Measurements from ENCODE around the gene PSG5.
"Not testable (repeated sequence)": the region's sequence is repeated elsewhere in the genome, so short reads cannot be mapped to it uniquely, and the experiment has no call there.

PSG5 gene

DNA sequence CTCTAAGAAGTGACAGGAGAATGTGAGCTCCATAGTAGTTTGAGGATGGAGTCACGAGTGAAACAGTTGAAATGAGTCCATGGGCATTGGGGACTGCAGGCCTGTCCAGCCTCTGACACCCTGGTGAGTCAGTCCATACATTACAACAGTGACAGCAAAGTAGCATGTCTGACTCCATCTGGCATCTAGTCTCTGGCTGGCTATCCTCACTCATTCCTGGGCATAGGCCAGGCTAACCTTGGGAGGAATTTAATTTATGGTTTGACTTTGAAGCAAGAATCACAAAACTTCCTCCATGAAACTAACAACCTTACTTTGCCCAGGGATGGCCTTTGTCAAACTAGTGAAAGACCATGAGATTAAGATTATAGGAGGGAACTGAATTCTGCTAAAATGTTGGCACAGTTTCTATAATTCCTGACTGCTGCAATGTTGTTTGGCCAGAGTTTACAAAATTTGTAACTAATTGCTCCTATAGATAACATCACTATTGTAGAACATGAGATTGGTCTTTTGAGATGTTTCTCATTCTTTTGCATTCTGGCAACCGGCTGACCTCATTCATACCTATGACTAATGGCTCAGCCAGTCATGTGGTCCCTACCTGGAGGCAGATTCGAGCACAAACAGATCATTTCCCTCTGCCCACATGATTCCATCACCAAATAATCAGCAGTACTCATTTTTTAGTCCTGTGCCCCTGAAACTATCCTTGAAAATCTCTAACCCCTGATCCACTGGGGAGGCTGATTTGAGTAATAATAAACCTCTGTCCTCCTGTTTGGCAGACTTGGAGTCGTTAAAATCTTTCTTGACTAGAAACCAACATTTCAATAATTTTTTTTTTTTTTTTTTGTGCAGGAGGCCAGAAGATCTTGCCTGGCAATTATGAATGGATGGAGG is 4.2 kb downstream of the PSG5 start:
- not testable (repeated sequence) for DNase-seq (ENCODE audit: low spot score)

DNA sequence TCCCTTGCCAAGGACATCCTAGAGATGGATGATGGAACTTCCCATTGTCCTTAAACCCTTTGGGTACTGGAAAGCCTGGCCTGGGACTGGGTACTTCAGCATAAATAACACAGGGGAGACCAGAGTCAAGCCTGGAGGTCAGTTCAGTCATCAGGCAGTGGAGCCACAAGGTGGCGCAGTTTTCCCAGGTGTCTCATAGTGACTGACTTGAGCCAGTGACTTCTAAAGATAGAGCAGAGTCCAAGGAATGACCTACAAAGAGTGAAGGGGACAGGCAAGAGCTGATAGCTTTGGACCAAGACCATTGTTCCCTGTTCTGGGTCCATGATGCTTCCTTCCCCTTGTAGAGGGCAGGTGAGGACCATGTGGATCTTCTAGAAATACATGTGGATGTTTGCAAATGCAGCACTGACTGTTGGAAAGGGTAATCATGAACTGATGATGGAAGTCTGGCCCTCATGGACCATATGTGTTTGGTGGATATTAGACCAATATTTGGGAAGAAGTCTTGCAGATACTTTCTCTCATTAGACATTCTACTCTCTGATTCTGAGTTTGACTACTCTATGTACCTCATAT is 6.7 kb downstream of the PSG5 start:
- not testable (repeated sequence) for DNase-seq (ENCODE audit: low spot score)

DNA sequence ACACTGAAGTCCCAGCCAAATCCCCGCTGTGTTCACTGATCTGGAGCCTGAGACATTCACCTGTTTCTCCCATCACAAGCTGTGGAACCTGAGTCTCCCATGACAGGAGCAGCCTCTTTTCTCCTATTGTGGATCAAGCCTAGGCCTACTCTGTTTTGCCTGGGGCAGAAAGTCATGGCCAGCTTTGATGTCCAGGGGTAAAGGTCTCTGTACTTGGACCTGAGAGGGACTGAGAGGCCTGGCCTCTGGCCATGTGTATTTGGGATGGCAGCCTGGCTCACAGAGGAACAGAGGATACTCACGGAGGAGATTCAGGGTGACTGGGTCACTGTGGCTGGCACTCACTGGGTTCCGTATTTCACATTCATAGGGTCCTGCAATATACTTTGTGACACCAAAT is 7.8 kb downstream of the PSG5 start:
- not testable (repeated sequence) for DNase-seq (ENCODE audit: low spot score)

DNA sequence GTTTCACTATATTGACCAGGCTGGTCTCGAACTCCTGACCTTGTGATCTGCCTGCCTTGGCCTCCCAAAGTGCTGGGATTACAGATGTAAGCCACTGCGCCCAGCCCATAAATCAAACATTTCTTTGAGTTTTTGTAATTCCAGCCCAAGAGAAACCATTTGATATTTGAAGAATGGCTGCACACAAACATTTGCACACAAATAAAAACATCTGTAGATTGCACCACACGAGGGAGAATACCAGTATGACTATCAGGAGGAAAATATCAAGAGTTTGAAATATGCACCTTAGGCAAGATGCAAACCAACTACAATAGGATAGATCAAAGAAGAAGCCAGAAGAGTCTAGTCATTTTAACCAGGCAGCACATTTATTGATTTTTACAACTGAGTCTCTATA is 20.4 kb downstream of the PSG5 start:
- not testable (repeated sequence) for DNase-seq (ENCODE audit: low spot score)

DNA sequence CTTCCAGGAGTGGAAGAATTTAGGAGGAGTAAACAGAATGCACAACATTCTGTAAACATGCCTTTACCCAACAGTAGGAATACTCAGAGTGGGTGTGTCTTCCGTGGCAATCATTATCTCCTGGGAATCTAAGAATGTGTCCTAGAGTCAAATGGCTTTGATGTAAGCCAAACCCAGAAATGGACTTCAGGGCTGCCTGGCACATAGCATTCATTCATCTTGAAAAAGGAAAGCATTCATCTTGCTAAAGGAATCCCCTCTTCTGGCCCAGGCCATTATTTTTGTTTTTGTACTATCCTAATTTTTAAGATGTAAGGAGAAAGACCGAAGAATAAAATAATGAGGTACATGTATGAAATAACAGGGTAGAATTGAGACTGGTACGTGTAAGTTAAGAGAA is 23.2 kb downstream of the PSG5 start:
- not testable (repeated sequence) for DNase-seq (ENCODE audit: low spot score)

DNA sequence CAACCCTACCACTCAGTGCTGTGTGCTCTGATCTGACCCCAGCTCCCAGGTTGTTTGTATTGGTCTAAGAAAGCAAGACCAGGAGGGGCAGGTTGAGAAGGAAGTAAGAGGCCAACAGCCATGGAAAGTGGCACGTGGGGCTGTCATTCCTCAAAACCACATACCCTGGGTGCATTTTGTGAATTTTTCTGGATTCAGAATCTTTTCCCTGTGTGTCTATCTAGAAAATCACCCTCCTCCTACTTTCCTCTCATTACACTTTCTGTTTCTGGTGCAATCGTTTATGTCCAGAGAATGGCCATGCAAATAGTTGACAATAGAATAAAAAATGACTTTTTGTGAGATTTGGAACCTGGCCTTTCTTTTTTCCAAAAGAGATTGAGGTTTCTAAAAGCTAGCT is 24.1 kb downstream of the PSG5 start:
- not testable (repeated sequence) for DNase-seq (ENCODE audit: low spot score)

DNA sequence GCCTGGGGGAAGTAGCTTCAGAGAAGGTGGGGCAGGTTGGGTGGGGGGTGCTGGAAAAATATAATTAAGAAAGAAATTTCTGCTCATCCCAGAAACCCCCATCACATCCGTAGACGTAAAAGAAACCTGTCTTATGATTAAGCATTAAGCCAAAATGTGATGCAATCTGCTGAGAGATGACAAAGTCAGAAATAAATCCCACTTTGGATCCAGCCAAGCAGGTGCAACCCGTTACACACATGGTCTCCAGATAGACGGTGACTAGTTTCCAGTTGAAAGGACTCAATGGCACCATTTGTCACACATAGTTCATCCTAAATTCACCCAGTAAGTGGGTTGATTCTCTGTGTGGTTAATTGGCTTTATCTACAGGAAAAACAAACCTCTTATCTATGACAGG is 34.1 kb downstream of the PSG5 start:
- DNase-seq (ENCODE audit: low spot score), result no peak

DNA sequence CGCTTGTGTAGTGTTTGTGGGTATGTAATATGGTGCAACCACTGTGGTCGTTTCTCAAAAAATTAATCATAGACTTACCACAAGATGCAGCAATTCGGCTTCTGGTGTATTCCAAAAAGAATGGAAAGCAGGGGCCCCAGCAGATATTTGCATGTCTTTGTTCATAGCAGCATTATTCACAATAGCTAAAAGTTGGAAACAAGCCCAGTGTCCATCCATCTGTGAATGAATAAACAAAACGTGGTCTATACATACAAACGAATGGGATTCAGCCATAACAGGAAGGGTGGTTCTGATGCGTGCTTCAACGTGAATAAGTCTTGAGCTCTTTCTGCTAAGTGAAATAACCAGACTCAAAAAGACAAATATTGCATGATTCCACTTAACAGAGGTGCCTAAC is 36.5 kb downstream of the PSG5 start:
- not testable (repeated sequence) for DNase-seq (ENCODE audit: low spot score)

DNA sequence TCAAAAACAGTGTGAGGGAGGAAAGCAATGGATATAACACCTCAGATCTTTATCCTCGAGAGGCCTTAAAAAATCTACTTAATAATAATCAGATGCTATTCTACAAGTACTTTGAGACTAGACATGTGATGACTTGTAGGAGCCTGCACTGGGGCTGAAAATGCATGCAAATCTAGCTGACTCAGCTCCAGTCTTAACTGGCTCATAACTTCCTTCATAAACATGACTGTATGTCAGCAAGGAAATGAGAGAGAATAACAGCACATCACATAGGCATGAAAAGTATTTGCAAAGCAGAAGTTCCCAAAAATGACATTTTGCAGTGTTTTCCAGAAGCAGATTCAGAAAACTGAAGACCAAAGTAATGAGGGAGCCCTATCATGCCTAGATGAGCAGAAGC is 38.1 kb downstream of the PSG5 start:
- no peak for DNase-seq (ENCODE audit: low spot score)

DNA sequence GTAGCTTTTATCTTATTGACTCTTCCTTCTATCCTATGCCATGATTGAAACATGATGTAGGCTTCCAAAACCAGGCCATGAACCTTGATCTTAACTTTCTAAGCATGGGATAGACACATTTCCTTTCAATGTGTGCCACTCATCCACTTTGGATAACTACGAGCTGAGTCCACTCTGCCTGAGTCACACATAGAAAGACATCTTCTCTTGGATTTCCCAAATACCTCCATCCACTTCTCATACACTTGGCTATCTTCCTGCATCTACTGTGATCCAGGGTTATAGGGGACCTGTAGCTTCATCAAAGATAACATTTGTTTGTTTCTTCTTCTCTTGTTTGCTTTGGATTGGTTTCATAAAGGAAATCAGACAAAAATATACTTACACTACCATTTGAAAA is 44.6 kb downstream of the PSG5 start:
- DNase-seq (ENCODE audit: low spot score), result not testable (repeated sequence)

DNA sequence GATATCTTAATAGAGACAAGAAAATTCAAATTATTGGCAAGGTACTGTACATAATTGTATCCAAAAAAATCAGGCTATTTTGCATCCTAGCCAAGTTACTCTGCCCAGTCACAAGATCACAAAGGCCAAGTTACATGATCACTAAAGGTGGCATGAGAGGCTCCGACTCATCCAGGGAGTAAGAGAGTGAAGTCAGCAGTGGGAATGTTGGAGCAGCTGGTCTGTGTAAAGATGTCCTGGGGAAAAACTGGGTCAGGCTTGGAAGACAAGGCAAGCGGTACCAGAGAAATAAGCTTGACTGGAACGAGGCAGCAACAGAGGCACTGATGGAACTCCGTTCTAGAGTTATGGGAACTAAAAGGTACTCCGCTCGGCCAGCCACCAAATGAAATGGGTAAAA is 53.6 kb downstream of the PSG5 start:
- DNase-seq (ENCODE audit: low spot score), result no peak

DNA sequence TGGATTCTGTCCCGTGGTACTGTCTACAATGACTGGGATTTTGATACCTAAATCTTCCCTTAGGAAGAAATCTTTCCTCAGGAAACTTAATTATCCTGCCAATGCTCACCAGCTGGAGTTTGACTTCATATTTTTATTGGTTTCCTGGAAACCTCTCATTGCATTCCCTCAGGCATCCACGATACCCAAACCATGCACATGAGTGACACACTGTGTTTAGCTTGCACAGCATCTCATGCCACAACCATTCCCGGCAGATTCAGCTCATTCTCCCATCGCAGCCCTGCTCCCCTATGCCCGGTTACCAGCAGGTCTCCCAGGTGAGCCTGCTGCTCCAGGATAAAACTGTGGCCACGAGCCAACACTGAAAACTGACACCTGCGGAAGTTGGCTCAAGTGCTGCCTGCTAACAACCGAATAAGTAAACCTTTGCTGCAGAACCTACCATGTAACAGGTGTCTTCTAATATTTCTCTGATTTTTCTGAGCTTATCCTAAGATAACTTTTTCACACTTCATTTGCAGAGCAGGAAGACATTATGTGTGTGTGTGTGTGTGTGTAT is 55.0 kb downstream of the PSG5 start:
- DNase-seq (ENCODE audit: low spot score), result not testable (repeated sequence)

DNA sequence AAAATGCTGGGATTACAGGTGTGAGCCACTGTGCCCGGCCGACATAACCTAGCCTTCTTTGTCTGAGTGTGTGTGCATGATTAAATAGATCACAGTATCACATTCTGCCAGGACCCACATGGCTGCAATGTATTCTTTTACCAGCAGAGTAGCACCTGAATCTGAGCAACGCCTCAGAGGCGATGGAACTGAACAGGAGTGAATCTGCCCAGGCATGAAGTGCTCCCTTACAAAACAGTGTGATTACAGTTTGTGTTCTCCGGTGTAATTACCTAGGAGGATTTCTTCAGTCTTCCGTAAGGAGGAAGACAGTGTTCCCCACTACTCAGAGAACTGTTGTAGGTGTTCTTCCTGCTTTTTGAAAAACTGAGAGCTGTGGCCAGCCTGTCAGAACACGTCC is 57.1 kb downstream of the PSG5 start:
- DNase-seq (ENCODE audit: low spot score), result not testable (repeated sequence)

DNA sequence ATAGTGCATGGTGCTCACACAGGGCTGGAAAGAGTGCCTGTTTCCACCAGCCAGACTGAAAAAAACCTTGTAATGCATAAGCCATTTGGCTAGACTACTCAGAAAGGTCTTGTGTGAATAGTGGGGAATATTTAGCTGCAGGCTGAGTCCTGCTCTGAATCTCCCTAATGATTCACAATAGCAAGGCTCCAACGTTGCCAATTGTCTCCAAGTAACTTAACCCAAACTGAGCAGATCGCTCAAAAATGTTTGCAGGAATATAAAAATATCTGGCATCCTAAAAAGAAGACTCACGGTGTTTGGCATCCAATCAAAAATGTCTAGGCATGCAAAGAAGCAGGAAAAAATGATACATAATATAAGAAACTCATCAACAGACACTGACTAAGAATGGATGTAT is 59.0 kb downstream of the PSG5 start:
- not testable (repeated sequence) for DNase-seq (ENCODE audit: low spot score)

DNA sequence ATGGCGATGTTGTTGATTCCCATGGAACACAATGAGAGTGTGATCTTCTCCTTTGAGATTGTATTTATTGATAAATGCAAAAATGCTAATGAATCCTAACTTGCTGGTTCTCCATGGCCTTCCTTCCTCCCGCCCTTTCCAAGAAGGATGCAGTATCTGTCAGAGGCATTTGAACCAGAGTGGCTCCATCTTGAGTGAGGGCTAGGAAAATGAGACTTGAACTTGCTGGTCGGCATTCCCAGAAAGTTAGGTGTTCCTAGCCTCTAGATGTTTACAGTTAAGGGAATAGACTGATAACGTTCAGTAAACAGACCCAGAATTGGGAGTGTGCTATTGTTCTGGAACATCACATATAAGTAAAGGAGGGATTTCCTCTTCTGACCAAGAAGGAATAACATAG is 59.6 kb downstream of the PSG5 start:
- no peak for DNase-seq (ENCODE audit: low spot score)

DNA sequence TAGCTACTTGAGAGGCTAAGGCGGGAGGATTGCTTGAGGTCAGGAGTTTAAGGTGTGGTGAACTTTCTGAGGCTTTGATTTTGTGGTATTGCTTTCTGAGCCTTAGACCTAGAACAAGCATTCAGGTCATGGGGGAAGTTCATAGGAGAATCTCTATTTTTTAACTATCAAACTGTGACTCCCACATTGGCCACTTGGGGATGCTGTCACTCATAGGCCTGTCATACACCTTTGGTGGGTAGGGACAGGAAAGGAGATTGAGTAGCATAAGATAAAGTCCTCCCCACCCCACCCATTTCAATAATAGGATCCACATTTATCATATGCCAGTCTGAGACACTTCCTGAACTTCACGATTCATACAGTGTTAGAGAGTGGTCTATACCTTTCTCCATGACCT is 62.0 kb downstream of the PSG5 start:
- no peak for DNase-seq (ENCODE audit: low spot score)

DNA sequence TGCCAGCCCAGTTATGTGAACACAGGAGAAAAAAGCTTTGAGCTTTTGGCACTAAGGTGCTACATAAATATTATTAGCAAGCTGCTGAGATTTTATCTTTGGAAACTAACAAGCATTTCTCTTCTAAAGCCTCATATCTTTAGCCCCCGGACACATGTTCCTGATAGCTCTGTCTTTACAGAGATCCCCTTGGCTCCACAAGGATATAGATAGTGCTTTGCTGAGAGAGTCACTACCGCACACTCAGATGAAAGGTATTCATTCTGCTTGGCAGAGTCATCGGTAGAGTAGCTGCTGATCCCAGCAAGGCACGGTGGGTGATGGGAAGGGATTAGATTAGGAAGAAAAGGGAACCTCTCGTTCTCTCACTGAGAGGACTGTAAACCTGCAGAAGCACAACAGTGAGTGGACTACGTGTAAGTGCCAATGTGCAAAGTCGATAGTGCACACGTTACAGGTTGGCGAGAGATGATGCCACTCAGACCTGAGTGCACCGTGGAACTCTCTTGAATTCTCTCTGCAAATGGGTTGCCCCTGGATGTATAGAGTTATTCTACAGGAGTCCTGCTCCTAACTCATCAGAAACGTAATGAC is 65.8 kb downstream of the PSG5 start:
- DNase-seq (ENCODE audit: low spot score), result not testable (repeated sequence)

DNA sequence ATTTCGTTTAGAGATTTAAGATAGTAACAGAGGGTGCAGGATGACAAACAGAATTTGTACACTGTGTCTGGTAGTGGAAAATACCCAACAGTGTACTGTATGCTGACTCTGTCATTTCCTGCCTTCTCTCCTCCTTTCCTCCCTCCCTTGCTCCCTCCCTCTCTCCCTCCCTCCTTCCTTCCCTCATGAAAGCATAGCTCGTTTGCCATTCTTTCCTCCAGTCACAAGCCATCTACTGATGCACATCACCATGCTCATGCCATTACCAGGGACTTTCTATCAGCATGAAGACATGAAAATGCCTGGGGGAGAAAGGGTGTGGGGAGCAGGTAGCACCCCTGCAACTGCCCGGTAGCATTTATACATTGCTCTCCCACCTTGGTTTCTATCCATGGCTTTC is 66.8 kb downstream of the PSG5 start:
- not testable (repeated sequence) for DNase-seq (ENCODE audit: low spot score)
